ENCODE results near the gene UTF1.
"Not testable (repeated sequence)": the region's sequence is repeated elsewhere in the genome, so short reads cannot be mapped to it uniquely, and the experiment has no call there.

UTF1 gene

GRCh38 chr10:133248334-133248715 lies 18.3 kb downstream of the UTF1 start:
- FAIRE-seq, result no peak

- no peak for FAIRE-seq
Measured at GRCh38 chr10:133249094-133249780, 19.2 kb downstream of the UTF1 start.

GRCh38 chr10:133249975-133250754 lies 20.1 kb downstream of the UTF1 start:
- FAIRE-seq, result no peak

GRCh38 chr10:133251388-133252222 lies 21.6 kb downstream of the UTF1 start:
- FAIRE-seq, result no peak

GRCh38 chr10:133252223-133252552 lies 22.2 kb downstream of the UTF1 start:
- FAIRE-seq, result no peak

- FAIRE-seq, result no peak
Measured at GRCh38 chr10:133253361-133253955, 23.4 kb downstream of the UTF1 start.

GRCh38 chr10:133254421-133255120 lies 24.6 kb downstream of the UTF1 start:
- no peak for FAIRE-seq

- FAIRE-seq, result no peak
Measured at GRCh38 chr10:133255323-133255722, 25.3 kb downstream of the UTF1 start.

- no peak for FAIRE-seq
Measured at GRCh38 chr10:133257489-133258065, 27.6 kb downstream of the UTF1 start.

GRCh38 chr10:133258066-133258817 lies 28.2 kb downstream of the UTF1 start:
- no peak for FAIRE-seq

- no peak for FAIRE-seq
Measured at GRCh38 chr10:133258818-133259601, 29.0 kb downstream of the UTF1 start.

- FAIRE-seq, result no peak
Measured at GRCh38 chr10:133259602-133259989, 29.6 kb downstream of the UTF1 start.

GRCh38 chr10:133260895-133261725 lies 31.1 kb downstream of the UTF1 start:
- FAIRE-seq, result no peak

- FAIRE-seq, result no peak
Measured at GRCh38 chr10:133261726-133262325, 31.8 kb downstream of the UTF1 start.

GRCh38 chr10:133262696-133263095 lies 32.7 kb downstream of the UTF1 start:
- no peak for FAIRE-seq

- FAIRE-seq, result no peak
Measured at GRCh38 chr10:133263674-133264073, 33.7 kb downstream of the UTF1 start.

- no peak for FAIRE-seq
Measured at GRCh38 chr10:133264461-133264860, 34.4 kb downstream of the UTF1 start.

- not testable (repeated sequence) for FAIRE-seq
Measured at GRCh38 chr10:133265052-133265451, 35.0 kb downstream of the UTF1 start.
